Activated T-helper 17 cell treated with anti-CD3 and anti-CD28 coated beads, Interleukin-2, amount 50 U/mL, for 72 hours (primary cell): ENCODE data around the gene MIOX. TPM values are rescaled to one million over a fixed set of nuclear protein-coding genes. Genes with fewer than 3 reads are reported as not detected.
A peak's percentile ranks its signal among the peaks of the same experiment; 100 is the strongest.

Source experiments
- ATAC-seq: fragments of 150-1000 bp; cut with Tn5 transposase; replicated peaks from 2 replicates; pipeline ENCODE4 v1.10.0; 2021; ENCODE audit warnings: mild to moderate bottlenecking, moderate library complexity
- H3K27ac Mint-ChIP-seq: one replicate; pipeline ENCODE4 v1.8.0; 2022; ENCODE audit warnings: mixed read lengths
- H3K27me3 Mint-ChIP-seq: one replicate; pipeline ENCODE4 v1.8.0; 2022; ENCODE audit warnings: mixed read lengths
- H3K36me3 Mint-ChIP-seq: one replicate; pipeline ENCODE4 v1.8.0; 2022; ENCODE audit warnings: low read depth, mild to moderate bottlenecking, mixed read lengths
- H3K4me1 Mint-ChIP-seq: one replicate; pipeline ENCODE4 v1.8.0; 2022; ENCODE audit warnings: mixed read lengths
- H3K4me3 Mint-ChIP-seq: one replicate; pipeline ENCODE4 v1.8.0; 2022; ENCODE audit warnings: mild to moderate bottlenecking, mixed read lengths
- H3K9me3 Mint-ChIP-seq: one replicate; pipeline ENCODE4 v1.8.0; 2022; ENCODE audit warnings: mixed read lengths
- total RNA-seq, 2 donors: library from RNA; stranded (reverse); gene quantifications; one replicate each; pipeline ENCODE4 v1.2.3, GENCODE V29; 2022

MIOX gene
- total RNA-seq, 2 donors from 2014 or later: 0.24 to 0.53 TPM

DNA sequence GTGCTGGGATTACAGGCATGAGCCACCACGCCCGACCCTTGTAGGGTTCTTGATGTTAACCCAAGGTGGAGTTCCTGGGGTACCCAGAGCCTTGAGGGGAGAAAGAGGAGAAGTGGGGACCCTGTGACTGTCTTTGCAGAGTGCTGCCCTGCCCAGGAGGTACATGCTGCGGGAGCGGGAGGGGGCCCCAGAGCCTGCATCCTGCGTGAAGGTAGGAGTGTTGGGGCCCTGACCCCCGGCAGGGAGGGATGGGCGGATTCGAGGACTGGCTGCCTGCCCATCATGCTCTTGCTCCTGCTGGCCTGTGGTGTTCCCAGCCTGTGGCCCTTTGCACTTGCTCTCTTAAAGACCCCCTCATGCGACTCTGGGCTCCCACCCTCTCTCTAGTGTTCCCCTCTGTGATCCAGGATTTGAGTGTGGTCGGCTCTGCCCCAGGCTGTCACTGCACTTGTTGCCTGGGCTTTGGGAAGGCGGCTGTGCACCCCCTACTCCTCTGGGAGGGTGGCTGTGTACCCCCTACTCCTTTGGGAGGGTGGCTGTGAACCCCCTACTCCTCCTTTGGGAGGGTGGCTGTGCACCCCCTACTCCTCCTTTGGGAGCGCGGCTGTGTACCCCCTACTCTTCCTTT, 34.3 kb downstream of the MIOX start:
- Mint-ChIP-seq H3K27ac (no peak overlapping the region), H3K9me3 (no peaks in the 10 kb centered on the region), H3K4me1 (peaks cover 5% of the 10 kb centered on the region), H3K4me3 (no peak overlapping the region), H3K36me3 (peaks cover 73% of the 10 kb centered on the region), H3K27me3 (no peaks in the 10 kb centered on the region)
- ATAC-seq: no peak

DNA sequence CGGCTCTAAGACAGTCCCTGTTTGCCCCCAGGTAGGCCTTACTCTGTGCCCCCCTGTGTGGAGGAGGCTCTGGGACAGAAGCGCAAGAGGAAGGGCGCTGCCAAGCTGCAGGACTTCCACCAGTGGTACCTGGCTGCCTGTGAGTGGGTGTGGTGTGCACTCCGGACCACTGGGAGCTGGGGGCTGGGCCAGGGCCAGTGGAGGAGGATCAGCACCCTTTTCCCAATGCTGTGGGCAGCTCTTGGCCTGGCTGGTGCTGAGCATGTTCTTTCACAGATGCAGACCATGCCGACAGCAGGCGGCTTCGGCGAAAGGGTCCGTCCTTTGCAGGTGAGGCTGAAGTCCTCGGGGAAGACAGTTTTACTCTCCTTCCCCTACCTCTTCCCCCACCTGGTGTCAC, 35.1 kb downstream of the MIOX start:
- peaks cover 5% of the 10 kb centered on the region for H3K4me1 Mint-ChIP-seq
- no peak for ATAC-seq
- H3K36me3 Mint-ChIP-seq: peaks cover 68% of the 10 kb centered on the region
- no peak overlapping the region for H3K27ac Mint-ChIP-seq
- H3K4me3 Mint-ChIP-seq: no peak overlapping the region
- H3K9me3 Mint-ChIP-seq: no peaks in the 10 kb centered on the region
- no peaks in the 10 kb centered on the region for H3K27me3 Mint-ChIP-seq

- peaks cover 68% of the 10 kb centered on the region for H3K36me3 Mint-ChIP-seq
- H3K27me3 Mint-ChIP-seq: no peaks in the 10 kb centered on the region
- H3K27ac Mint-ChIP-seq: no peak overlapping the region
- H3K4me3 Mint-ChIP-seq: no peak overlapping the region
- no peak for ATAC-seq
- H3K4me1 Mint-ChIP-seq: peaks cover 5% of the 10 kb centered on the region
- H3K9me3 Mint-ChIP-seq: no peaks in the 10 kb centered on the region
Measured at GRCh38 chr22:50522208-50522805, 35.6 kb downstream of the MIOX start.

- Mint-ChIP-seq H3K27me3 (no peaks in the 10 kb centered on the region), H3K27ac (no peak overlapping the region), H3K36me3 (peaks cover 68% of the 10 kb centered on the region), H3K4me1 (peaks cover 5% of the 10 kb centered on the region), H3K4me3 (no peak overlapping the region), H3K9me3 (no peaks in the 10 kb centered on the region)
- no peak for ATAC-seq
Measured at GRCh38 chr22:50522806-50523438, 36.3 kb downstream of the MIOX start.

GRCh38 chr22:50523458-50523805, 36.8 kb downstream of the MIOX start:
- H3K4me1 Mint-ChIP-seq: peaks cover 5% of the 10 kb centered on the region
- H3K27ac Mint-ChIP-seq: no peak overlapping the region
- H3K36me3 Mint-ChIP-seq: peaks cover 68% of the 10 kb centered on the region

DNA sequence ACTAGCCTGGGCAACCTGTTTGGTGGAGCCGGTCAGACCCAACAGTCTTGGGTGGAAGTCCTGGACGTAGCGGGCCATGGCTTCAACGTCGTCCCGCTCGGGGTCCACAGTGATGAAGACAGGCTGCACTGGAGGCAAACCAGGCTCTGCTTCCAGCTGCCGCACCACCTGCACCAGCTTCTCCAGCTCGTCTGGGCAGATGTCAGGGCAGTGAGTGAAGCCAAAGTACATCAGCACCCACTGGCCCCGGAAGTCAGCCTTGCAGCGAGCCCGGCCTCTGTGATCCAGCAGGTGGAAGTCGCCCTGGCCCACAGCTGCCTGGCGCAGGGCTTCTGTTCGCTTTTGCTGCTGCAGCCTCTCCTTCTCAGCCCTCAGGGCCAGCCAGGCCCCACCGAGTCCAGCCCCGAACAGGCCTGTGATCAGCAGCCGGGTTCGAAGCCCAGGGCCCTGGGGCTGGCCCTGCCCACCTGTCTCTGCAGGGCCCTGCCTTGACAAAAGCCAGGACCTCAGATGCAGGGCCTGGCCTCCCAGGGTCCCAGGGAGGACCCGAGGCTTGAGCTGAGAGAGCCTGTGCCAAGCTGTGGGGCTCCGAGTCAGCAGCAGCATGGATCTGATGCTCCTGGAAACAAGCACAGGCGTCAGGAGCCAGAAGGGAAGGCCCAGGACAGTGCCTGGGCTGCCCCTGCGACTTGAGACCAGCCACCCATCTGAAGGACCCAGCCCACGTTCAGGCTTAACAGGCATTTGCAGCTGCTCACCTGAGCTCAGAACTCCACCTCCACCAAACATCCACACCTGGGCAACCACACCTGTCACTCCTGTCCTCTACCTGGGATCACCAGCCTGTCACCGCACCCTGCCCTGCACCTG, 37.4 kb downstream of the MIOX start:
- H3K27me3 Mint-ChIP-seq: no peaks in the 10 kb centered on the region

More at GRCh38 chr22:50523458-50523805, 36.8 kb downstream of the MIOX start:
- H3K9me3 Mint-ChIP-seq: no peaks in the 10 kb centered on the region
- H3K4me3 Mint-ChIP-seq: no peak overlapping the region
- ATAC-seq: no peak
- no peaks in the 10 kb centered on the region for H3K27me3 Mint-ChIP-seq

DNA sequence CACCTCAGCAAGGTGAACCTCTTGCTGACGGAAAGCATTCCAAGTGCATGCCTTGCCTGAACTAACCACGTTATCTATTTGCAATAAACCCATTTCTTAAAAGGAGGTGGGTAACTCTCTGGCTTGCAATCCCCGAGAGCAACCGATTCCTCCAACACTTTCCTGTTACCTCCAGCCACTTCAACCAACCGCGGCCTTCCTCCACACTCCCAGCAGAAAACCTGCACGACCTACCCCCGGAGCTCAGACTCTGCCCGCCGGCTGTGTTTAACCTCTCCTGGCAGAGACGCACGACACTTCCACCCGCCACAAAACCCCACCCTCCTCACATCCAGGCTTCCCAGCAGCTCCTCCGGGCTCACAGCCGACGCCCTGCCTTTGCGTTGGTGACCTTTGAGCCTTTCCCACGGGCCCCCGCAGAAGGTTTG, 38.0 kb downstream of the MIOX start:
- Mint-ChIP-seq H3K27me3 (no peaks in the 10 kb centered on the region), H3K9me3 (no peaks in the 10 kb centered on the region), H3K4me3 (peak overlapping the region; percentile 90), H3K36me3 (peaks cover 68% of the 10 kb centered on the region), H3K27ac (peak overlapping the region; percentile 81), H3K4me1 (peaks cover 5% of the 10 kb centered on the region)
- ATAC-seq: no peak

More for the DNA sequence above, 37.4 kb downstream of the MIOX start:
- Mint-ChIP-seq H3K4me3 (peak overlapping the region; percentile 90), H3K9me3 (no peaks in the 10 kb centered on the region), H3K36me3 (peaks cover 69% of the 10 kb centered on the region), H3K27ac (peak overlapping the region; percentile 81), H3K4me1 (peaks cover 5% of the 10 kb centered on the region)
- no peak for ATAC-seq

DNA sequence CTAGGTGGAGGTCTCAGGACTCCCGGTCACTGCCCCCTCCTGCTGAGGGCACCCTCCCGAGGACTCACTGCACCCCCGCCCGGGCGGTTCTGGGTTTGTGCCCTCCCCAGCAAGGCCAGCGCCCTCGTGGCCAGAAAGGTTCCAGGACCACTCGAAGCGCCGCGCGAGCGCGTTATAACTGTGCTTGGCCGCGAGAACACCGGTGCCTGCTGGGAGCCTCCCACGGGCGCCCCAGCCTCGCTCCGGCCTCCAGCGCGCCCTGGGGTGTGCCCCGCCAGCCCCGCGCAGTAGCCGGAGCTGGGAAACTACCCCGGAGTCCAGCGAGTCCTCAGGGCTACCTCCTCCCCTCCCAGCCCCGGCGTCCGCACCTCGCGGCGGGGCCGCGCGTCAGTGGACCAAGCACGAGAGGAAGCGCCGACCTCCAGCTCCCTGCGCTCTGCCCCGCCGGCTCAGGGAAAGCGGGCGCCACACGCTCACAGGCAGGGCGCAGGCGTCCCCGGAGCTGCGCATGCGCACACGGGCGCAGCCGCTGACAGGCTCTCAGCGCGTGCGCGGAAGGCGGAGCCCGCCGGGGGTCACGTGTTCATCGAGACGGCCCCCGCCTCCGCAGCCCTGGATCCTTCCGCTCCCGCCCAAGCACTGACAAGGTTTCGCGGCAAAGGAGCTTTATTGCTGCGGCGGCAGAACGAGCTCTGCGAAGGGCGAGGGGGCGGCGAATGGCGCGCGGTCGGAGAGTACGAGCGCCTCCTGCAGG, 38.6 kb downstream of the MIOX start, which contains the start of gene SCO2:
TSS of gene SCO2 (minus strand) at position 495 of the 754 bp plus-strand sequence. CDS start 1,187 bp downstream, outside the sequence.
- no peaks in the 10 kb centered on the region for H3K9me3 Mint-ChIP-seq
- peaks cover 62% of the 10 kb centered on the region for H3K36me3 Mint-ChIP-seq
- peak within 1 kb of the TSS; percentile 90 for H3K4me3 Mint-ChIP-seq
- H3K4me1 Mint-ChIP-seq: peaks cover 5% of the 10 kb centered on the region
- H3K27ac Mint-ChIP-seq: peak within 1 kb of the TSS; percentile 81
- peak; percentile 56 for ATAC-seq
- H3K27me3 Mint-ChIP-seq: no peaks in the 10 kb centered on the region

GRCh38 chr22:50525858-50526107, 39.1 kb downstream of the MIOX start:
- Mint-ChIP-seq H3K36me3 (peaks cover 58% of the 10 kb centered on the region), H3K27ac (peak overlapping the region; percentile 81), H3K9me3 (no peaks in the 10 kb centered on the region), H3K27me3 (no peaks in the 10 kb centered on the region), H3K4me3 (peak overlapping the region; percentile 90), H3K4me1 (peaks cover 5% of the 10 kb centered on the region)
- no peak for ATAC-seq

GRCh38 chr22:50526108-50526833, 39.6 kb downstream of the MIOX start:
- H3K27me3 Mint-ChIP-seq: no peaks in the 10 kb centered on the region
- peak overlapping the region; percentile 90 for H3K4me3 Mint-ChIP-seq
- peaks cover 5% of the 10 kb centered on the region for H3K4me1 Mint-ChIP-seq
- H3K9me3 Mint-ChIP-seq: no peaks in the 10 kb centered on the region
- H3K27ac Mint-ChIP-seq: peak overlapping the region; percentile 82
- H3K36me3 Mint-ChIP-seq: peaks cover 58% of the 10 kb centered on the region
- peak; percentile 56 for ATAC-seq

- Mint-ChIP-seq H3K27me3 (no peaks in the 10 kb centered on the region), H3K4me3 (peak overlapping the region; percentile 90), H3K9me3 (no peaks in the 10 kb centered on the region), H3K36me3 (peaks cover 59% of the 10 kb centered on the region), H3K4me1 (peaks cover 5% of the 10 kb centered on the region), H3K27ac (peak overlapping the region; percentile 82)
- peak; percentile 20 for ATAC-seq
Measured at GRCh38 chr22:50526834-50527801, 40.5 kb downstream of the MIOX start.

- H3K36me3 Mint-ChIP-seq: peaks cover 66% of the 10 kb centered on the region
- H3K4me3 Mint-ChIP-seq: peak overlapping the region; percentile 90
- peak overlapping the region; percentile 82 for H3K27ac Mint-ChIP-seq
- H3K9me3 Mint-ChIP-seq: no peaks in the 10 kb centered on the region
- ATAC-seq: no peak
- no peaks in the 10 kb centered on the region for H3K27me3 Mint-ChIP-seq
- peaks cover 12% of the 10 kb centered on the region for H3K4me1 Mint-ChIP-seq
Measured at GRCh38 chr22:50527921-50528681, 41.4 kb downstream of the MIOX start.
